Hematopoietic multipotent progenitor cell treated with erythropoietin and hydrocortisone succinate and interleukin-3 and kit ligand, for 6 days (in vitro differentiated cells): ENCODE data around the gene LCN15.
"Not testable (repeated sequence)": the region's sequence is repeated elsewhere in the genome, so short reads cannot be mapped to it uniquely, and the experiment has no call there.

Source experiments
- DNase-seq: peaks from one replicate; pipeline ENCODE4 v3.0.0-alpha.2; 2015

Gene LCN15

GRCh38 chr9:136774416-136775045, 10.2 kb upstream of the LCN15 start:
- no peak for DNase-seq

DNA sequence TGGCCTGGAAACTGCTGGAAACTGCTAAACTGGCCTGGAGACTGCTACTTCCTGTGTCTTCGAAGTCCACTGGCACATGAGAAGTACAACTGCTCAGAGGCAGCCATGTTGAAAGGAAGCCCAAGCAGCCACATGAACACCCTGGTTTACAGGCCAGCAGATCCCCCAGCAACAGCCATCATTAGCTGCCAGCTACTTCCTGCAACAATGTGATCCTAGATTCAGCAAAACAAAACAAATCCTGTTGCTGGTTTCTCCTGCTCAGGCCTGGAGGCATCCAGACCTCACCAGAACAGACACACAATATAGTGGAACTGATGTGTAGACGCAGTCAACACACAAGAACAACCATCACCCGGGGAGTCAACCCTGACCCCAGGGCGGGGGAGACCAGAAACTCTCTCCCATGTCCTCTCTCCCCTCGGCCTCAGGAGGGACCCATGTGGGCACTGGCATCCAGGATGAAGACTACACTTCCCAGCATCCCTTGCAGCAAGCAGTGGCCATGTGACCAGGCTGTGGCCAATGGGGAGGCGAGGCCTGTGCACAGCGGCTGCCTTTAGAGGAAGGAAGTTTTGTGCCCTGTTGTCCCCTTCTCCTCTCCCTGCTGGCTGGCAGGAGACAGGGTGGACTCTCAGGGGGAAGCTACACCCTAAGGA, 9.2 kb upstream of the LCN15 start:
- peak; percentile 78 for DNase-seq

- peak; percentile 59 for DNase-seq
These were observed 7.6 kb upstream of the LCN15 start for GRCh38 chr9:136771907-136772415.

GRCh38 chr9:136769710-136770191, 5.4 kb upstream of the LCN15 start:
- peak; percentile 75 for DNase-seq

DNA sequence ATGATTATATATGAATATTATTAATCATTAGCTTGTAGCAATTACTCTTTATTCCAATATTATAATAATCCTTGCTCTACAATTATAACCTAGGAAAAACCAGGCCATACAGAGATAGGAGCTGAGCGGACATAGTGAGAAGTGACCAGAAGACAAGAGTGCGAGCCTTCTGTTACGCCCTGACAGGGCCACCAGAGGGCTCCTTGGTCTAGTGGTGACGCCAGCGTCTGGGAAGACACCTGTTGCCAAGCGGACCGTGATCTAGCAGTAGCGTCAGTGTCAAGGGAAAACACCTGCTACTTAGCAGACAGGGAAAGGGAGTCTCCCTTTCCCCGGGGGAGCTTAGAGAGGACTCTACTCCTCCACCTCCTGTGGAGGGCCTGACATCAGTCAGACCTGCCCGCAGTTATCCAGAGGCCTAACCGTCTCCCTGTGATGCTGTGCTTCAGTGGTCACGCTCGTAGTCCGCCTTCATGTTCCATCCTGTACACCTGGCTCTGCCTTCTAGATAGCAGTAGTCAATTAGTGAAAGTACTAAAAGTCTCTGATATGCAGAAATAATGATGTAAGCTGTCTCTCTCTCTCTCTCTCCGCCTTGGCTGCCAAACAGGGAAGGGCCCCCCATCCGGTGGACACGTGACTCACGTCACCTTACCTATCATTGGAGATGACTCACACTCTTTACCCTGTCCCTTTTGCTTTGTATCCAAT, 2.2 kb upstream of the LCN15 start:
- peak; percentile 69 for DNase-seq

DNA sequence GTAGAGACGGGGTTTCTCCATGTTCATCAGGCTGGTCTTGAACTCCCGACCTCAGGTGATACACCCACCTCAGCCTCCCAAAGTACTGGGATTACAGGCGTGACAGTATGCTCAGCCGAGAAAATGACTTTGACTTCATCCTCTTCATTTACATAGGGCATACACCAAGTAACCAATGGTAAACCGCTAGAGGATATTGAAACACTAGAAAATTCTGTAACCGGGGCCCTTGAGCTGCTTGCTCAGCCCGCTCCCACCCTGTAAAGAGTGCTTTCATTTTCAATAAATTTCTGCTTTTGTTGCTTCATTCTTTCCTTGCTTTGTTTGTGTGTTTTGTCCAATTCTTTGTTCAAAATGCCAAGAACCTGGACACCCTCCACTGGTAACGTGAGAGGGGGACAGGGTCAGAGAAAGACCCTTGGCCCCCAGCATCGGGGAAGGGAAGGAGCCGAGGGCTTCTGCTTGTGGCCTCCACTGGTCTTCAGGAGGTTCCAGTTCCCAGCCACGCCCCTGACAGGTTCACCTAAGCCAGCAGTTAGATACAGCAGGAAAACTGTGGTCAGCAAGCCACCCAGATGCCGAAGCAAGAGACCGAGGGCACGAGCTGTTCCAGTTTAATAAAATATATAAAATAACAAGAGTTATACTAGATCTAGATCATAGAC, 1.6 kb upstream of the LCN15 start:
- not testable (repeated sequence) for DNase-seq

- DNase-seq: no peak
These were observed 723 bp upstream of the LCN15 start for GRCh38 chr9:136765041-136765440.

- no peak for DNase-seq
These were observed 676 bp downstream of the LCN15 start for GRCh38 chr9:136763649-136764035.

- DNase-seq: peak; percentile 89
These were observed 1.2 kb downstream of the LCN15 start for GRCh38 chr9:136762915-136763648.

DNA sequence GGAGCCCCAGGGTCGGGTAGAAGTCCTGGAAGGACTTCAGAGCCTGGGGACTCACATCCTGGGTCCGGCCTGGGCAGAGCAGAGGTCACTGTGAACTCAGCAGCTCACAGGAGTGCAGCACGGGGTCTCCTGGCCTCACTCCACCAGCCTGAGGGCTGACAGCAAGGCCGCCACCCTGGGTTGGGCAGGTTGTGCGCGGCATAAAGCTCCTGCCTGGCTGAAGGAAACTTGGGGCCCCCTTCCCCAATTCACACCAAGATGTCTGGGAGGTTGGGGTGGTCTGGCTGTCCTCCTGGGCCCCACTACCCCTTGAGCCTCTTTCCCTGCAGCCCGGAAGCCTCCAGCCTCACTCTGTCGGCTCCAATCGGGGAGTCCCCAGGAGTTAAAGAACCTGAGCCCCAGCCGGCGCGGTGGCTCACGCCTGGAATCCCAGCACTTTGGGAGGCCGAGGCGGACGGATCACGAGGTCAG, 2.1 kb downstream of the LCN15 start:
- DNase-seq: no peak

DNA sequence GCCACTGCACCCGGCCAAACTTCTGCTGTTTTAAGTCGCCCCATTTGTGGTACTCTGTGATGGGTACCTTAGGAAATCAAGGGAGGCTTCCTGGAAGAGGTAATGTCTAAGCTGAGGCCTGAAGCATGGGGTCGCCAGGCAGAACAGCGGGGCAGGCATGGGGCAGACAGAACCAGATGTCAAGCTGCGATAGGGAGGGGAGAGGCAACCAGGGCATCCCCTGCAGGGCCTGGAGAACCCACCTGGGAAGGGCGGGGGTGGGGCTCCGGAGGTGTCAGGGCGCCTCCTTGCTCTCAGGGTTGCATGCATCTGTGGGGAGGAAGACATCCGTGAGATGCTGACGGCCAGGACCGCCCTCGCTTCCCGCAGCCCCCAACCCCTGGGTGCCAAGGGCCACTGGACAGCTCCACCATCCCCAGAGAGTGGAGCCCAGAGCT, 2.8 kb downstream of the LCN15 start:
- DNase-seq: no peak

- DNase-seq: peak; percentile 88
These were observed 3.3 kb downstream of the LCN15 start for GRCh38 chr9:136760834-136761544.

- no peak for DNase-seq
These were observed 3.9 kb downstream of the LCN15 start for GRCh38 chr9:136760424-136760823.

GRCh38 chr9:136759436-136760325, 4.6 kb downstream of the LCN15 start:
- no peak for DNase-seq

DNA sequence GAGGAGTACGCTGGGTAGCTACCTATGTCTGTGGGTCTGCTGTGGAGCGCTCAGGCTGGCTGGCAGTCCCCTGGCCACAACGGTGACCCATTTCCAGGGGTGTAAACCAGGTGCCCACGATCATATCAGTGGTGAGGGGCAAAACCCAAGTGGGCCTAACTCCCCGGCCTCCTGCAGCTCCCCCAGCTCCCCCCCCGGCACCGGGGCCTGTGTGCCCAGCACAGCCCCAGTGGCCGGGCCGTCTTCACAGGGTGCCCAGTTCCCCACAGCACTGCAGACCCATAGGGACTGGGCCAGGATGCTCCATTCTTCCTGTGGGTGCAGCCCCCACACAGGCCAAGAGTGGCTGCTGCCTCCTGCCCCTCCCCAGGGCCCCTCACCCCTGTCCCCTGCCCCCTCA, 5.3 kb downstream of the LCN15 start:
- DNase-seq: no peak

DNA sequence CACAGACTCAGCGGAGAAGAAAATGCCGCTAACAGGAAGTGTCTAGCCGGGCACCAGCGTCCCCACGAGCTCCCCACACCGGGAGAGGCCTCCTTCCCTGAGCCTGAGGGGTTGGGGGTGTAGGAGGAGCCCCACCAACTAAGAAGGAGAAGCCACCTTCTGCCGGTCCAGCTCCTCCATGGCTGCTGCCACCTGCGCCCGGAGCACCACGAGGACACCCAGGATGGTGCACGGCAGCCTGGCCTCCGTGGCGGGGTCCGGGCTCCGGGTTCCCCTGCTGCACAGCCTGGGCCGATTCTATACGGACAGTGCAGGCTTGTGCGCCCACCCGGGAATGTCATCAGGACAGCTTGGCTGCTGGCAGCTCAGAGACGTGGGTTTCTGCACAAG, 6.6 kb downstream of the LCN15 start:
- no peak for DNase-seq

DNA sequence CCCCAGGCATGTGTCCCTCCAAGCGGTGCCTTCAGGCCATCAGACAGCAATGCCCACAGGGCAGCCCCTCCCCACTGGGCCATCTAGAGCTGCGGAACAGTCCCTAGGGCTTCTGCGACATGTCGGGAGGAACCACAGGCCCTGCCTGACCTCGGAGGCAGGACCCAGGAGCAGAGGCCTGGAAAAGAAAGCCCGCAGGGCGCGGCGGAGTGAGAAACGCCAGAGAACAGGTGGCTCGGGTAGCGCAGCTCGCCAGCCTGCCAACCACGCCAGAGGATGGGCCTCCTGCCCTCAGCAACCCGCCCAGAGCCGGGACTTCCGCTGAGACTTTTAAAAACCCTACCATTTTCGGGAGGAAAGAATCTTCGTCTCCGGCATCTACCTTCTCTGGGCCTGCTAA, 7.0 kb downstream of the LCN15 start:
- no peak for DNase-seq

GRCh38 chr9:136756836-136757235, 7.5 kb downstream of the LCN15 start:
- no peak for DNase-seq

- no peak for DNase-seq
These were observed 8.2 kb downstream of the LCN15 start for GRCh38 chr9:136756134-136756438.

DNA sequence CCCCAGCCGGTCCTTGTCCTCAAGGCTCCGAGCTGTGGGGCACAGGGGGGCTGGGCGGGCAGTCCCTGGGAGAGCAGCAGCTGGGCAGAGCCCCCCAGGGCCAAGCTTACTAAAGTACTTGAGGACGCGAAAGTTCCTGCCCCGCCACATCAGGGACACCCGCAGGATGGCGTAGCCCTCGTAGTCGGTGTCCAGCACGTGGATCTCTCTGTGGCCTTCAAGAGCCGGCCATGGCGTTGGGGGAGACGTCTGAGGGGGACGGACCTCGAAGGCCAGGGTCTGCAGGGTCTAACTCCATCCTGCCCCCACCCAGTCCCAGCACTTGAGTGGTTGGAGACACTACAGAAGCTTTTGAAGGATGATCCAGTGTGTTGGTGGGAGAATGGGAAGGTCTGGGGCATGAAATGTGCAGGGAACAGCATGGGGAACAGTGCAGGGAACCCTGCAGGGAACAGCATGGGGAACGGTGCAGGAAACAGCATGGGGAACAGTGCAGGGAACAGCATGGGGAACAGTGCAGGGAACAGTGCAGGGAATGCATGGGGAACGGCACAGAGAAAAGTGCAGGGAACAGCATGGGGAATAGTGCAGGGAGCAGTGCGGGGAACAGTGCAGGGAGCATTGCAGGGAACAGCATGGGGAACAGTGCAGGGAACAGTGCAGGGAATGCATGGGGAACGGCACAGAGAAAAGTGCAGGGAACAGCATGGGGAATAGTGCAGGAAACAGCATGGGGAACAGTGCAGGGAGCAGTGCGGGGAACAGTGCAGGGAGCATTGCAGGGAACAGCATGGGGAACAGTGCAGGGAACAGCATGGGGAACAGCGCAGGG, 8.8 kb downstream of the LCN15 start:
- not testable (repeated sequence) for DNase-seq
